ENCODE measurements around the gene USP54. TPM values are rescaled to one million over a fixed set of nuclear protein-coding genes. Genes with fewer than 3 reads are reported as not detected.

The USP54 gene
- total and polyA plus RNA-seq, 9 of the 15 experiments (the other 6 are each of a cell fraction or from before 2014, with no cell fraction given), result 3.8 to 40.1 (median 16.9) TPM

GRCh38 chr10:73509695-73510094, 81.4 kb downstream of the USP54 start:
- intact Hi-C loops (cut with micrococcal nuclease), result no loop called here

More at GRCh38 chr10:73509695-73510094, 81.4 kb downstream of the USP54 start:
- no peak for TF ChIP-seq ZNF354B (CRISPR knock-in tag; IDR thresholded peaks at IDR 0.05)
- TF ChIP-seq RB1 (IDR thresholded peaks at IDR 0.05; ENCODE audit: low read depth), result no peak
- no peak for TF ChIP-seq U2AF2 (optimal IDR thresholded peaks at IDR 0.05; ENCODE audit: low read depth, low read length)
- TF ChIP-seq PREB (CRISPR knock-in tag; IDR thresholded peaks at IDR 0.05), result no peak
- no peak for TF ChIP-seq E4F1 (CRISPR knock-in tag; IDR thresholded peaks at IDR 0.05; ENCODE audit: borderline replicate concordance)
- no peak for TF ChIP-seq CEBPZ (IDR thresholded peaks at IDR 0.05; ENCODE audit: borderline replicate concordance, low read depth, low read length)
- TF ChIP-seq ZBTB43 (CRISPR knock-in tag; IDR thresholded peaks at IDR 0.05), result no peak
- no peak for TF ChIP-seq EHMT2 (IDR thresholded peaks at IDR 0.05)
- no peak for TF ChIP-seq PTRF (tag; IDR thresholded peaks at IDR 0.05)
- DNase-seq (ENCODE audit: extremely low read depth in 1 of 4, low spot score in 3 of 4), result no peak
- Histone ChIP-seq H3K4me2 (ENCODE audit: insufficient read depth, low read length) (no peak overlapping the region), H3K9me3 (replicated peaks; ENCODE audit: control insufficient read depth, insufficient read depth, low read depth, low read length) (no peaks in the 10 kb centered on the region), H3K9me1 (ENCODE audit: control insufficient read depth, insufficient read depth, low read length) (no peaks in the 10 kb centered on the region), H3K79me2 (ENCODE audit: control insufficient read depth, insufficient read depth, low read length) (no peaks in the 10 kb centered on the region), H3K27ac (ENCODE audit: extremely low read depth, low read depth, low read length) (no peak overlapping the region), H3K9ac (ENCODE audit: insufficient read depth in 1 of 2, low read depth in 2 of 2, low read length in 2 of 2) (no peak overlapping the region), H3K27me3 (ENCODE audit: control insufficient read depth in 2 of 2, insufficient read depth in 2 of 2, low read length in 2 of 2) (no peaks in the 10 kb centered on the region), H2AFZ (ENCODE audit: low read depth, low read length) (no peak overlapping the region), H4K20me1 (replicated peaks; ENCODE audit: control insufficient read depth, insufficient read depth, low read length) (no peaks in the 10 kb centered on the region), H3K4me1 (replicated peaks in 1 of 2; ENCODE audit: control insufficient read depth in 2 of 2, insufficient read depth in 2 of 2, low read length in 2 of 2) (no peaks in the 10 kb centered on the region), H3K4me3 (no peak overlapping the region), H3K36me3 (ENCODE audit: control insufficient read depth, insufficient read depth, low read length) (peaks cover 5% of the 10 kb centered on the region)
- WGBS (ENCODE audit: insufficient coverage, low coverage, missing lambda C conversion rate), result 80% methylated on average over 5 of the region's 5 CpGs
- no peak for FAIRE-seq
- ChIA-PET CTCF (ENCODE audit: low intra/inter-chr PET ratio) (no interaction called here), POLR2A (interaction anchor here (0.6 to 1.7 kb wide), 3 partner anchors 8 to 96 kb away, joined by 3 to 5 read pairs (median 3); partner anchors contain the start of gene ANXA7)
- no TSS peak for BruUV-seq (replicated peaks)
- in situ Hi-C loops (cut with MboI), result no loop called here
- ATAC-seq, result no peak

All from K562 (cell line).